K562 (cell line): Measurements from ENCODE around the gene MRPL52. TPM values are rescaled to one million over a fixed set of nuclear protein-coding genes. Genes with fewer than 3 reads are reported as not detected.
A peak's percentile ranks its signal among the peaks of the same experiment; 100 is the strongest.

ENCODE experiments used
- ARID1B ChIP-seq: fragments of 450-650 bp; IDR thresholded peaks from 2 replicates; pipeline ENCODE4 v1.6.1; 2016; ENCODE audit warnings: antibody characterized with exemption, mild to moderate bottlenecking, inconsistent platforms
- FOXJ3 ChIP-seq: sonication (generic); formaldehyde crosslinking; IDR thresholded peaks from 2 replicates; pipeline ENCODE4 v1.4.0; 2020; ENCODE audit warnings: mild to moderate bottlenecking, missing genetic modification reagents
- FOXK2 ChIP-seq, 2 experiments: fragments of 450-650 bp; IDR thresholded peaks in 1 of 2; conservative IDR thresholded peaks in 1 of 2; 2 replicates each; pipeline ENCODE4 v1.6.1; 2016; ENCODE audit warnings: low read depth in 2 of 2, mild to moderate bottlenecking in 1 of 2
- MTA2 ChIP-seq: fragments of 450-650 bp; IDR thresholded peaks from 2 replicates; pipeline ENCODE4 v1.6.1; 2016; ENCODE audit warnings: low read depth
- NCOR1 ChIP-seq: fragments of 450-650 bp; IDR thresholded peaks from 2 replicates; pipeline ENCODE4 v1.6.1; 2016; ENCODE audit warnings: mild to moderate bottlenecking, moderate library complexity
- NFRKB ChIP-seq: fragments of 450-650 bp; IDR thresholded peaks from 2 replicates; pipeline ENCODE4 v1.6.1; 2016; ENCODE audit warnings: low read depth
- PHF8 ChIP-seq: fragments of 200-600 bp; sonication (generic); IDR thresholded peaks from 2 replicates; pipeline ENCODE4 v1.6.1; 2012; ENCODE audit warnings: mixed run types, mild to moderate bottlenecking, inconsistent platforms, low read length, moderate library complexity, borderline replicate concordance
- PYGO2 ChIP-seq: fragments of 450-650 bp; IDR thresholded peaks from 2 replicates; pipeline ENCODE4 v1.6.1; 2016; ENCODE audit warnings: mild to moderate bottlenecking, missing genetic modification characterization, moderate library complexity, missing compliant biosample characterization
- SP1 ChIP-seq: sonication (generic); formaldehyde crosslinking; IDR thresholded peaks from 2 replicates; pipeline ENCODE4 v1.8.1; 2022; ENCODE audit warnings: mild to moderate bottlenecking, missing genetic modification reagents
- SREBF2 ChIP-seq: sonication (generic); formaldehyde crosslinking; IDR thresholded peaks from 2 replicates; pipeline ENCODE4 v1.4.0; 2020; ENCODE audit warnings: mild to moderate bottlenecking, missing genetic modification reagents
- XRCC5 ChIP-seq: fragments of 200-400 bp; formaldehyde crosslinking; IDR thresholded peaks from 2 replicates; pipeline ENCODE4 v1.6.1; 2017; ENCODE audit warnings: low read depth, mild to moderate bottlenecking, low read length
- ZBED1 ChIP-seq: IDR thresholded peaks from 2 replicates; pipeline ENCODE4 v1.6.1; 2014
- ZNF282 ChIP-seq: sonication (generic); formaldehyde crosslinking; IDR thresholded peaks from 2 replicates; pipeline ENCODE4 v1.8.1; 2023; ENCODE audit warnings: missing genetic modification reagents
- ZNF347 ChIP-seq: fragments of 450-650 bp; formaldehyde crosslinking; IDR thresholded peaks from 2 replicates; pipeline ENCODE4 v1.4.0; 2020; ENCODE audit warnings: low read depth, mild to moderate bottlenecking, moderate library complexity
- ZNF695 ChIP-seq: fragments of 450-650 bp; formaldehyde crosslinking; IDR thresholded peaks from 2 replicates; pipeline ENCODE4 v1.4.0; 2020; ENCODE audit warnings: mild to moderate bottlenecking, moderate library complexity
- polyA plus RNA-seq, 8 experiments: library from polyadenylated mRNA; depleted of rRNA in 4 of 8; stranded (reverse) in 5 of 8; unstranded in 3 of 8; fragments of >200 nt; fragmentation: Nextera tagmentation in 2 of 8; fragmentation: Illumina TruSeq in 1 of 8; extraction: Ambion mirVana in 2 of 8; extraction: Trizol in 1 of 8; gene quantifications; 2 replicates each; pipeline versions ENCODE4 v1.2.1 to v1.2.3, GENCODE V29; 2011 to 2014; ENCODE audit warnings: inconsistent platforms in 1 of 8, missing spikeins in 1 of 8
- total RNA-seq, 7 experiments: library from RNA; depleted of rRNA in 6 of 7; stranded (reverse); fragments of >200 nt in 6 of 7; fragmentation: Illumina TruSeq in 2 of 7; extraction: Trizol in 2 of 7; gene quantifications; 2 replicates each; pipeline versions ENCODE4 v1.2.1 to v1.2.3, GENCODE V29; 2011 to 2021; ENCODE audit warnings: low replicate concordance in 1 of 7
- TF ChIP-seq, protein P1 (sequence below): fragments of 450-650 bp; conservative IDR thresholded peaks from 2 replicates; pipeline ENCODE4 v1.6.1; 2016; ENCODE audit warnings: missing genetic modification characterization, low read depth, mild to moderate bottlenecking, missing compliant biosample characterization, moderate library complexity
- TF ChIP-seq, protein P2 (sequence below): fragments of 450-650 bp; IDR thresholded peaks from one replicate; pipeline ENCODE4 v1.6.1; 2018; ENCODE audit warnings: mild to moderate bottlenecking, moderate library complexity; ENCODE audit not compliant: partially characterized antibody
- TF ChIP-seq, protein P3 (sequence below): sonication (generic); formaldehyde crosslinking; IDR thresholded peaks from 2 replicates; pipeline ENCODE4 v1.8.0; 2022; ENCODE audit warnings: missing genetic modification reagents, mild to moderate bottlenecking, borderline replicate concordance
- TF ChIP-seq, protein P4 (sequence below): fragments of 250-450 bp; sonication (Bioruptor Pico); IDR thresholded peaks from 2 replicates; pipeline ENCODE4 v1.4.0; 2020; ENCODE audit warnings: mild to moderate bottlenecking, moderate library complexity

The MRPL52 gene
- total and polyA plus RNA-seq, 9 of the 15 experiments (the other 6 are each of a cell fraction or from before 2014, with no cell fraction given), result 56.5 to 213 (median 168) TPM

DNA sequence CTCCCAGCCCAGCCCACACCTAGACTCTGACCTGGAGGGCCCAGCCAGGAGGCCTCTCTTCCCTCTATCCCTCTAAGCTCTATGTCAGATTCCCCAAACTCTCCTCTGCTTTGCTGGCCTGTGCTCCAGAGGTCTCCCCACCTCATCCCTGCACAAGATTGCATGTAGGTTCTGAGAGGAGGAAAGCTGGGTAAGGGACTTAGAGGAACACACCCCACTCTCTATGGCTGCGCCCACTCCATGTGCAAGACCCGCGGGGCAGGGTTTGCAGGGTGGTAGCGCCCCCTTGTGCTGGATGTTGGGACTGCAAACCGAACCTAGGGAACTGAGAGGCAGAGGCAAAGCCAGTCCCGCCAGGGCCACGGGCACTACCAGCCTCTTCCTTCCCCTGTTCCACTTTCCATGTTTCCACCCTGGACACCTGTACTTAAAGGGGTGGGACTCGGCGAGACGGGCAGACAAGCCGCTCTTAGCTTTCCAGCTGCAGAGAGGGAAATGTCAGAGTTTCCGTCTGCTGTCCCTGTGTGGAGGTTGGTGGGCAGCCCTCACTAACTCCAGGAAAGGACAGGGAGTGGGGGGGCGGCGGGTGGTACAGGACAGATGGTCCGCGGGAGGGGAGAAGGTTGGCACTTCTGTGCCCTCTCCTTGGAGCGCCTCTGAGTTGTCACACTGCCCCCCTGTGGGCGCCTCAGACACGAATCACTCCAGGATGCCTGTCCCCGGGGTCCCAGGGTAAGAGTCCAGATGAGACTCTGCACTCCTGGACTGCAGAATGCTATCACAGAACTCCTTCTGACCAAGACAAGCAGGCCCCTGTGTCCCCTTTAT, 23.5 kb downstream of the MRPL52 start (continued):
- TF ChIP-seq, protein P1, sequence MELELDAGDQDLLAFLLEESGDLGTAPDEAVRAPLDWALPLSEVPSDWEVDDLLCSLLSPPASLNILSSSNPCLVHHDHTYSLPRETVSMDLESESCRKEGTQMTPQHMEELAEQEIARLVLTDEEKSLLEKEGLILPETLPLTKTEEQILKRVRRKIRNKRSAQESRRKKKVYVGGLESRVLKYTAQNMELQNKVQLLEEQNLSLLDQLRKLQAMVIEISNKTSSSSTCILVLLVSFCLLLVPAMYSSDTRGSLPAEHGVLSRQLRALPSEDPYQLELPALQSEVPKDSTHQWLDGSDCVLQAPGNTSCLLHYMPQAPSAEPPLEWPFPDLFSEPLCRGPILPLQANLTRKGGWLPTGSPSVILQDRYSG (tag), result no peak
- TF ChIP-seq NFRKB, result no peak
- peak; percentile 59; the same call in 1 of the 2 replicates for TF ChIP-seq ZNF347 (CRISPR knock-in tag)
- TF ChIP-seq SP1 (CRISPR knock-in tag), result peak; percentile 44; the same call in 1 of the 2 replicates
- TF ChIP-seq, protein P2, sequence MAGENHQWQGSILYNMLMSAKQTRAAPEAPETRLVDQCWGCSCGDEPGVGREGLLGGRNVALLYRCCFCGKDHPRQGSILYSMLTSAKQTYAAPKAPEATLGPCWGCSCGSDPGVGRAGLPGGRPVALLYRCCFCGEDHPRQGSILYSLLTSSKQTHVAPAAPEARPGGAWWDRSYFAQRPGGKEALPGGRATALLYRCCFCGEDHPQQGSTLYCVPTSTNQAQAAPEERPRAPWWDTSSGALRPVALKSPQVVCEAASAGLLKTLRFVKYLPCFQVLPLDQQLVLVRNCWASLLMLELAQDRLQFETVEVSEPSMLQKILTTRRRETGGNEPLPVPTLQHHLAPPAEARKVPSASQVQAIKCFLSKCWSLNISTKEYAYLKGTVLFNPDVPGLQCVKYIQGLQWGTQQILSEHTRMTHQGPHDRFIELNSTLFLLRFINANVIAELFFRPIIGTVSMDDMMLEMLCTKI, result no peak
- no peak for TF ChIP-seq NCOR1
- TF ChIP-seq ZNF695, result no peak
- peak; percentile 22; the same call in 1 of the 2 replicates for TF ChIP-seq MTA2
- no peak for TF ChIP-seq FOXJ3 (CRISPR knock-in tag)
- TF ChIP-seq ARID1B, result peak; percentile 39; the same call in 1 of the 2 replicates
- TF ChIP-seq PYGO2, result no peak
- peak in 1 of 2 experiments; percentile 50; a peak in 2 of 4 replicates for TF ChIP-seq FOXK2 (conservative IDR thresholded peaks at IDR 0.05 in 1 of 2, IDR thresholded peaks at IDR 0.05 in 1 of 2; ENCODE audit: low read depth in 2 of 2)
- TF ChIP-seq SREBF2 (CRISPR knock-in tag), result no peak
- TF ChIP-seq XRCC5, result peak; percentile 88
- TF ChIP-seq PHF8, result peak; percentile 41; the same call in 1 of the 2 replicates
- TF ChIP-seq ZNF282, result no peak
- TF ChIP-seq, protein P3, sequence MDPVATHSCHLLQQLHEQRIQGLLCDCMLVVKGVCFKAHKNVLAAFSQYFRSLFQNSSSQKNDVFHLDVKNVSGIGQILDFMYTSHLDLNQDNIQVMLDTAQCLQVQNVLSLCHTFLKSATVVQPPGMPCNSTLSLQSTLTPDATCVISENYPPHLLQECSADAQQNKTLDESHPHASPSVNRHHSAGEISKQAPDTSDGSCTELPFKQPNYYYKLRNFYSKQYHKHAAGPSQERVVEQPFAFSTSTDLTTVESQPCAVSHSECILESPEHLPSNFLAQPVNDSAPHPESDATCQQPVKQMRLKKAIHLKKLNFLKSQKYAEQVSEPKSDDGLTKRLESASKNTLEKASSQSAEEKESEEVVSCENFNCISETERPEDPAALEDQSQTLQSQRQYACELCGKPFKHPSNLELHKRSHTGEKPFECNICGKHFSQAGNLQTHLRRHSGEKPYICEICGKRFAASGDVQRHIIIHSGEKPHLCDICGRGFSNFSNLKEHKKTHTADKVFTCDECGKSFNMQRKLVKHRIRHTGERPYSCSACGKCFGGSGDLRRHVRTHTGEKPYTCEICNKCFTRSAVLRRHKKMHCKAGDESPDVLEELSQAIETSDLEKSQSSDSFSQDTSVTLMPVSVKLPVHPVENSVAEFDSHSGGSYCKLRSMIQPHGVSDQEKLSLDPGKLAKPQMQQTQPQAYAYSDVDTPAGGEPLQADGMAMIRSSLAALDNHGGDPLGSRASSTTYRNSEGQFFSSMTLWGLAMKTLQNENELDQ (CRISPR knock-in tag), result no peak
- TF ChIP-seq ZBED1, result no peak
- TF ChIP-seq, protein P4, sequence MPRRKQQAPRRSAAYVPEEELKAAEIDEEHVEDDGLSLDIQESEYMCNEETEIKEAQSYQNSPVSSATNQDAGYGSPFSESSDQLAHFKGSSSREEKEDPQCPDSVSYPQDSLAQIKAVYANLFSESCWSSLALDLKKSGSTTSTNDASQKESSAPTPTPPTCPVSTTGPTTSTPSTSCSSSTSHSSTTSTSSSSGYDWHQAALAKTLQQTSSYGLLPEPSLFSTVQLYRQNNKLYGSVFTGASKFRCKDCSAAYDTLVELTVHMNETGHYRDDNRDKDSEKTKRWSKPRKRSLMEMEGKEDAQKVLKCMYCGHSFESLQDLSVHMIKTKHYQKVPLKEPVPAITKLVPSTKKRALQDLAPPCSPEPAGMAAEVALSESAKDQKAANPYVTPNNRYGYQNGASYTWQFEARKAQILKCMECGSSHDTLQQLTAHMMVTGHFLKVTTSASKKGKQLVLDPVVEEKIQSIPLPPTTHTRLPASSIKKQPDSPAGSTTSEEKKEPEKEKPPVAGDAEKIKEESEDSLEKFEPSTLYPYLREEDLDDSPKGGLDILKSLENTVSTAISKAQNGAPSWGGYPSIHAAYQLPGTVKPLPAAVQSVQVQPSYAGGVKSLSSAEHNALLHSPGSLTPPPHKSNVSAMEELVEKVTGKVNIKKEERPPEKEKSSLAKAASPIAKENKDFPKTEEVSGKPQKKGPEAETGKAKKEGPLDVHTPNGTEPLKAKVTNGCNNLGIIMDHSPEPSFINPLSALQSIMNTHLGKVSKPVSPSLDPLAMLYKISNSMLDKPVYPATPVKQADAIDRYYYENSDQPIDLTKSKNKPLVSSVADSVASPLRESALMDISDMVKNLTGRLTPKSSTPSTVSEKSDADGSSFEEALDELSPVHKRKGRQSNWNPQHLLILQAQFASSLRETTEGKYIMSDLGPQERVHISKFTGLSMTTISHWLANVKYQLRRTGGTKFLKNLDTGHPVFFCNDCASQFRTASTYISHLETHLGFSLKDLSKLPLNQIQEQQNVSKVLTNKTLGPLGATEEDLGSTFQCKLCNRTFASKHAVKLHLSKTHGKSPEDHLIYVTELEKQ (CRISPR knock-in tag), result no peak
